ENCODE data around the gene CPLX4.

DNA sequence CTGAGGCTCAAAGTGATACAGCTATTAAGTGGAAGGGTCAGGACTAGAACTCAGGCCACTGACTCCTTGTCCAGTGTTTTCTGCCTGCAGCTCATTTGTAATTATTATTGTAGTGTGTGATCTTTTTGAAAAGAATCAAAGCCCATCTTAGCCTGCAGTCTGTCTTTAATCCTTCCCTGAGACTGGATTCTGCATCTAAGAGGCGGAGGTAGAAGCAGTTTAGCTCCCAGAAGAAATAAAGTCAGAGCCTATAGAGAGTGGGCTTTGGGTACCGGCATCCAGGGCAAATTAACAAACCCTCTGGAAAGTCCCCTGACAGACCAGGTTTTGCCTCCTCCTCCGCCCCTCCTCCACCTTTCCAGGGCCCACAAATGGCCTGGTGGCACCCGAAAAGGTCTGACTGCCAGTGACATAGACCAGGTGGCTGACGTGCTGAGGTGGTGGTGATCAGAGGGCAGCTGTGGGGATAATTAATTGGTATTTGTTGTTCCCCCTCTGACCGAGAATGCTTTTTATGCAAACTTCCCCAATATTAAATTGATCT lies 43.0 kb downstream of the CPLX4 start:
- TF ChIP-seq, protein P1, sequence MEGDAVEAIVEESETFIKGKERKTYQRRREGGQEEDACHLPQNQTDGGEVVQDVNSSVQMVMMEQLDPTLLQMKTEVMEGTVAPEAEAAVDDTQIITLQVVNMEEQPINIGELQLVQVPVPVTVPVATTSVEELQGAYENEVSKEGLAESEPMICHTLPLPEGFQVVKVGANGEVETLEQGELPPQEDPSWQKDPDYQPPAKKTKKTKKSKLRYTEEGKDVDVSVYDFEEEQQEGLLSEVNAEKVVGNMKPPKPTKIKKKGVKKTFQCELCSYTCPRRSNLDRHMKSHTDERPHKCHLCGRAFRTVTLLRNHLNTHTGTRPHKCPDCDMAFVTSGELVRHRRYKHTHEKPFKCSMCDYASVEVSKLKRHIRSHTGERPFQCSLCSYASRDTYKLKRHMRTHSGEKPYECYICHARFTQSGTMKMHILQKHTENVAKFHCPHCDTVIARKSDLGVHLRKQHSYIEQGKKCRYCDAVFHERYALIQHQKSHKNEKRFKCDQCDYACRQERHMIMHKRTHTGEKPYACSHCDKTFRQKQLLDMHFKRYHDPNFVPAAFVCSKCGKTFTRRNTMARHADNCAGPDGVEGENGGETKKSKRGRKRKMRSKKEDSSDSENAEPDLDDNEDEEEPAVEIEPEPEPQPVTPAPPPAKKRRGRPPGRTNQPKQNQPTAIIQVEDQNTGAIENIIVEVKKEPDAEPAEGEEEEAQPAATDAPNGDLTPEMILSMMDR (IDR thresholded peaks at IDR 0.05) = no peak
- no peak for TF ChIP-seq FOXJ3 (CRISPR knock-in tag; IDR thresholded peaks at IDR 0.05; ENCODE audit: borderline replicate concordance)
- TF ChIP-seq CREM (CRISPR knock-in tag; IDR thresholded peaks at IDR 0.05) = no peak
- TF ChIP-seq, protein P2, sequence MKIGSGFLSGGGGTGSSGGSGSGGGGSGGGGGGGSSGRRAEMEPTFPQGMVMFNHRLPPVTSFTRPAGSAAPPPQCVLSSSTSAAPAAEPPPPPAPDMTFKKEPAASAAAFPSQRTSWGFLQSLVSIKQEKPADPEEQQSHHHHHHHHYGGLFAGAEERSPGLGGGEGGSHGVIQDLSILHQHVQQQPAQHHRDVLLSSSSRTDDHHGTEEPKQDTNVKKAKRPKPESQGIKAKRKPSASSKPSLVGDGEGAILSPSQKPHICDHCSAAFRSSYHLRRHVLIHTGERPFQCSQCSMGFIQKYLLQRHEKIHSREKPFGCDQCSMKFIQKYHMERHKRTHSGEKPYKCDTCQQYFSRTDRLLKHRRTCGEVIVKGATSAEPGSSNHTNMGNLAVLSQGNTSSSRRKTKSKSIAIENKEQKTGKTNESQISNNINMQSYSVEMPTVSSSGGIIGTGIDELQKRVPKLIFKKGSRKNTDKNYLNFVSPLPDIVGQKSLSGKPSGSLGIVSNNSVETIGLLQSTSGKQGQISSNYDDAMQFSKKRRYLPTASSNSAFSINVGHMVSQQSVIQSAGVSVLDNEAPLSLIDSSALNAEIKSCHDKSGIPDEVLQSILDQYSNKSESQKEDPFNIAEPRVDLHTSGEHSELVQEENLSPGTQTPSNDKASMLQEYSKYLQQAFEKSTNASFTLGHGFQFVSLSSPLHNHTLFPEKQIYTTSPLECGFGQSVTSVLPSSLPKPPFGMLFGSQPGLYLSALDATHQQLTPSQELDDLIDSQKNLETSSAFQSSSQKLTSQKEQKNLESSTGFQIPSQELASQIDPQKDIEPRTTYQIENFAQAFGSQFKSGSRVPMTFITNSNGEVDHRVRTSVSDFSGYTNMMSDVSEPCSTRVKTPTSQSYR (CRISPR knock-in tag; IDR thresholded peaks at IDR 0.05) = no peak
- TF ChIP-seq ZNF121 (CRISPR knock-in tag; IDR thresholded peaks at IDR 0.05) = no peak
- TF ChIP-seq, protein P3, sequence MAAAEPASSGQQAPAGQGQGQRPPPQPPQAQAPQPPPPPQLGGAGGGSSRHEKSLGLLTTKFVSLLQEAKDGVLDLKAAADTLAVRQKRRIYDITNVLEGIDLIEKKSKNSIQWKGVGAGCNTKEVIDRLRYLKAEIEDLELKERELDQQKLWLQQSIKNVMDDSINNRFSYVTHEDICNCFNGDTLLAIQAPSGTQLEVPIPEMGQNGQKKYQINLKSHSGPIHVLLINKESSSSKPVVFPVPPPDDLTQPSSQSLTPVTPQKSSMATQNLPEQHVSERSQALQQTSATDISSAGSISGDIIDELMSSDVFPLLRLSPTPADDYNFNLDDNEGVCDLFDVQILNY (CRISPR knock-in tag; IDR thresholded peaks at IDR 0.05) = no peak
- TF ChIP-seq, protein P4, sequence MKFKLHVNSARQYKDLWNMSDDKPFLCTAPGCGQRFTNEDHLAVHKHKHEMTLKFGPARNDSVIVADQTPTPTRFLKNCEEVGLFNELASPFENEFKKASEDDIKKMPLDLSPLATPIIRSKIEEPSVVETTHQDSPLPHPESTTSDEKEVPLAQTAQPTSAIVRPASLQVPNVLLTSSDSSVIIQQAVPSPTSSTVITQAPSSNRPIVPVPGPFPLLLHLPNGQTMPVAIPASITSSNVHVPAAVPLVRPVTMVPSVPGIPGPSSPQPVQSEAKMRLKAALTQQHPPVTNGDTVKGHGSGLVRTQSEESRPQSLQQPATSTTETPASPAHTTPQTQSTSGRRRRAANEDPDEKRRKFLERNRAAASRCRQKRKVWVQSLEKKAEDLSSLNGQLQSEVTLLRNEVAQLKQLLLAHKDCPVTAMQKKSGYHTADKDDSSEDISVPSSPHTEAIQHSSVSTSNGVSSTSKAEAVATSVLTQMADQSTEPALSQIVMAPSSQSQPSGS (CRISPR knock-in tag; IDR thresholded peaks at IDR 0.05; ENCODE audit: borderline replicate concordance, low read depth) = no peak
- TF ChIP-seq, protein P5, sequence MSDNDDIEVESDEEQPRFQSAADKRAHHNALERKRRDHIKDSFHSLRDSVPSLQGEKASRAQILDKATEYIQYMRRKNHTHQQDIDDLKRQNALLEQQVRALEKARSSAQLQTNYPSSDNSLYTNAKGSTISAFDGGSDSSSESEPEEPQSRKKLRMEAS (CRISPR knock-in tag; IDR thresholded peaks at IDR 0.05) = no peak
- TF ChIP-seq, protein P6, sequence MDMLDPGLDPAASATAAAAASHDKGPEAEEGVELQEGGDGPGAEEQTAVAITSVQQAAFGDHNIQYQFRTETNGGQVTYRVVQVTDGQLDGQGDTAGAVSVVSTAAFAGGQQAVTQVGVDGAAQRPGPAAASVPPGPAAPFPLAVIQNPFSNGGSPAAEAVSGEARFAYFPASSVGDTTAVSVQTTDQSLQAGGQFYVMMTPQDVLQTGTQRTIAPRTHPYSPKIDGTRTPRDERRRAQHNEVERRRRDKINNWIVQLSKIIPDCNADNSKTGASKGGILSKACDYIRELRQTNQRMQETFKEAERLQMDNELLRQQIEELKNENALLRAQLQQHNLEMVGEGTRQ (CRISPR knock-in tag; IDR thresholded peaks at IDR 0.05) = no peak
- no peak for TF ChIP-seq ELF4 (CRISPR knock-in tag; IDR thresholded peaks at IDR 0.05; ENCODE audit: low read depth)
- no peak for TF ChIP-seq TCF7 (CRISPR knock-in tag; IDR thresholded peaks at IDR 0.05; ENCODE audit: low read depth)
- no peak for TF ChIP-seq SP1 (CRISPR knock-in tag; conservative IDR thresholded peaks at IDR 0.05)
- TF ChIP-seq, protein P7, sequence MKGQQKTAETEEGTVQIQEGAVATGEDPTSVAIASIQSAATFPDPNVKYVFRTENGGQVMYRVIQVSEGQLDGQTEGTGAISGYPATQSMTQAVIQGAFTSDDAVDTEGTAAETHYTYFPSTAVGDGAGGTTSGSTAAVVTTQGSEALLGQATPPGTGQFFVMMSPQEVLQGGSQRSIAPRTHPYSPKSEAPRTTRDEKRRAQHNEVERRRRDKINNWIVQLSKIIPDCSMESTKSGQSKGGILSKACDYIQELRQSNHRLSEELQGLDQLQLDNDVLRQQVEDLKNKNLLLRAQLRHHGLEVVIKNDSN (CRISPR knock-in tag; IDR thresholded peaks at IDR 0.05) = no peak
